Muscle layer of duodenum (tissue), 2 donors: ENCODE results near the gene NEDD9.

ENCODE experiments used
- H3K27ac ChIP-seq: one replicate; pipeline ENCODE4 v1.7.0; 2013; ENCODE audit warnings: mild to moderate bottlenecking, low read length
- H3K27me3 ChIP-seq: one replicate; pipeline ENCODE4 v1.7.0; 2013; ENCODE audit warnings: low read depth, mild to moderate bottlenecking, control low read depth, low read length
- H3K36me3 ChIP-seq, 2 donors: one replicate each; pipeline ENCODE4 v1.7.0; 2013; ENCODE audit warnings: low read length in 2 of 2, control low read depth in 1 of 2, mild to moderate bottlenecking in 1 of 2; ENCODE audit not compliant: insufficient read depth in 2 of 2, control insufficient read depth in 1 of 2
- H3K4me1 ChIP-seq, 2 donors: one replicate each; pipeline ENCODE4 v1.7.0; 2013; ENCODE audit warnings: low read length in 2 of 2, mild to moderate bottlenecking in 2 of 2, control low read depth in 1 of 2, moderate library complexity in 1 of 2; ENCODE audit not compliant: insufficient read depth in 2 of 2, control insufficient read depth in 1 of 2
- H3K4me3 ChIP-seq, 2 donors: one replicate each; pipeline ENCODE4 v1.7.0; 2013; ENCODE audit warnings: low read length in 2 of 2, low read depth in 1 of 2, mild to moderate bottlenecking in 1 of 2
- H3K9me3 ChIP-seq, 2 donors: one replicate each; pipeline ENCODE4 v1.7.0; 2013; ENCODE audit warnings: low read length in 2 of 2, control low read depth in 1 of 2, mild to moderate bottlenecking in 1 of 2; ENCODE audit not compliant: control insufficient read depth in 1 of 2
- donor health status: healthy.

Gene NEDD9

GRCh38 chr6:11231564-11232192, 790 bp downstream of the NEDD9 start:
- H3K27ac ChIP-seq, result peak overlapping the region; percentile 90
- H3K36me3 ChIP-seq, result peaks cover 0 to 7% of the 10 kb centered on the region in 2 donors
- peaks cover 9 to 11% of the 10 kb centered on the region in 2 donors for H3K4me1 ChIP-seq
- no peaks in the 10 kb centered on the region for H3K27me3 ChIP-seq
- H3K9me3 ChIP-seq, result no peaks in the 10 kb centered on the region
- H3K4me3 ChIP-seq, result peak overlapping the region; percentile 66 to 86

GRCh38 chr6:11231108-11231463, 1.4 kb downstream of the NEDD9 start:
- peak overlapping the region; percentile 66 to 86 for H3K4me3 ChIP-seq
- peaks cover 8 to 9% of the 10 kb centered on the region in 2 donors for H3K4me1 ChIP-seq
- no peaks in the 10 kb centered on the region for H3K9me3 ChIP-seq
- peaks cover 0 to 7% of the 10 kb centered on the region in 2 donors for H3K36me3 ChIP-seq
- no peaks in the 10 kb centered on the region for H3K27me3 ChIP-seq
- H3K27ac ChIP-seq, result peak overlapping the region; percentile 90

GRCh38 chr6:11230158-11231107, 2.0 kb downstream of the NEDD9 start:
- Histone ChIP-seq H3K4me3 (peak overlapping the region; percentile 66 to 86), H3K4me1 (peaks cover 5 to 9% of the 10 kb centered on the region in 2 donors), H3K9me3 (no peaks in the 10 kb centered on the region), H3K27ac (peak overlapping the region; percentile 90), H3K27me3 (no peaks in the 10 kb centered on the region), H3K36me3 (peaks cover 0 to 7% of the 10 kb centered on the region in 2 donors)

GRCh38 chr6:11229655-11230046, 2.8 kb downstream of the NEDD9 start:
- H3K27ac ChIP-seq, result peak overlapping the region; percentile 90
- H3K9me3 ChIP-seq, result no peaks in the 10 kb centered on the region
- H3K4me1 ChIP-seq, result peaks cover 5 to 9% of the 10 kb centered on the region in 2 donors

GRCh38 chr6:11228935-11229654, 3.4 kb downstream of the NEDD9 start:
- no peaks in the 10 kb centered on the region for H3K9me3 ChIP-seq
- peaks cover 0 to 7% of the 10 kb centered on the region in 2 donors for H3K36me3 ChIP-seq
- no peaks in the 10 kb centered on the region for H3K27me3 ChIP-seq
- peak overlapping the region; percentile 90 for H3K27ac ChIP-seq
- peaks cover 5 to 9% of the 10 kb centered on the region in 2 donors for H3K4me1 ChIP-seq
- H3K4me3 ChIP-seq, result peak overlapping the region; percentile 40 to 86

More at GRCh38 chr6:11229655-11230046, 2.8 kb downstream of the NEDD9 start:
- H3K36me3 ChIP-seq, result peaks cover 0 to 7% of the 10 kb centered on the region in 2 donors
- H3K4me3 ChIP-seq, result peak overlapping the region; percentile 40 to 86
- H3K27me3 ChIP-seq, result no peaks in the 10 kb centered on the region

GRCh38 chr6:11227698-11228097, 4.8 kb downstream of the NEDD9 start:
- Histone ChIP-seq H3K4me1 (peaks cover 3 to 4% of the 10 kb centered on the region in 2 donors), H3K9me3 (no peaks in the 10 kb centered on the region), H3K4me3 (no peak overlapping the region), H3K27me3 (no peaks in the 10 kb centered on the region), H3K36me3 (peaks cover 0 to 7% of the 10 kb centered on the region in 2 donors), H3K27ac (no peak overlapping the region)

- no peaks in the 10 kb centered on the region for H3K36me3 ChIP-seq
- no peaks in the 10 kb centered on the region for H3K9me3 ChIP-seq
- no peak overlapping the region for H3K4me3 ChIP-seq
- peaks cover 0 to 6% of the 10 kb centered on the region in 2 donors for H3K4me1 ChIP-seq
- H3K27ac ChIP-seq, result no peak overlapping the region
- no peaks in the 10 kb centered on the region for H3K27me3 ChIP-seq
Measured at GRCh38 chr6:11226005-11226404, 6.5 kb downstream of the NEDD9 start.

GRCh38 chr6:11224966-11225463, 7.5 kb downstream of the NEDD9 start:
- H3K36me3 ChIP-seq, result no peaks in the 10 kb centered on the region
- H3K4me3 ChIP-seq, result no peak overlapping the region
- H3K9me3 ChIP-seq, result no peaks in the 10 kb centered on the region
- no peak overlapping the region for H3K27ac ChIP-seq
- H3K4me1 ChIP-seq, result peaks cover 6% of the 10 kb centered on the region in 2 donors
- H3K27me3 ChIP-seq, result no peaks in the 10 kb centered on the region

- Histone ChIP-seq H3K27ac (peak overlapping the region; percentile 40), H3K36me3 (no peaks in the 10 kb centered on the region), H3K9me3 (no peaks in the 10 kb centered on the region), H3K27me3 (no peaks in the 10 kb centered on the region), H3K4me1 (peaks cover 6% of the 10 kb centered on the region in 2 donors), H3K4me3 (no peak overlapping the region)
Measured at GRCh38 chr6:11224252-11224965, 8.1 kb downstream of the NEDD9 start.

- H3K9me3 ChIP-seq, result no peaks in the 10 kb centered on the region
- no peaks in the 10 kb centered on the region for H3K36me3 ChIP-seq
- peak overlapping the region; percentile 40 for H3K27ac ChIP-seq
- H3K4me3 ChIP-seq, result no peak overlapping the region
- no peaks in the 10 kb centered on the region for H3K27me3 ChIP-seq
- H3K4me1 ChIP-seq, result peaks cover 6% of the 10 kb centered on the region in 2 donors
Measured at GRCh38 chr6:11223286-11223864, 9.1 kb downstream of the NEDD9 start.
